ENCODE results near the gene TMEM161A.

- TF ChIP-seq CTCF (conservative IDR thresholded peaks at IDR 0.05; ENCODE audit: low read depth in 2 of 2): no peak; a peak in 1 of 4 replicates
- TF ChIP-seq EZH2phosphoT487 (IDR thresholded peaks at IDR 0.05; ENCODE audit: unreplicated experiment): no peak
- TF ChIP-seq CREB1 (CRISPR knock-in tag; IDR thresholded peaks at IDR 0.05; ENCODE audit: low read depth): no peak
- no peak for TF ChIP-seq REST (IDR thresholded peaks at IDR 0.05; ENCODE audit: unreplicated experiment)
These were observed 25.1 kb downstream of the TMEM161A start for GRCh38 chr19:19113040-19113626.

Measured in GM23338 (cell line).